Measurements from ENCODE around the gene POLE.

GRCh38 chr12:132593521-132593920 is 93.6 kb downstream of the POLE start:
- TF ChIP-seq POLR2A (IDR thresholded peaks at IDR 0.05; ENCODE audit: low read depth, low read length) (no peak), MAFK (IDR thresholded peaks at IDR 0.05; ENCODE audit: low read depth, low read length) (no peak), FOS (IDR thresholded peaks at IDR 0.05; ENCODE audit: low read depth, low read length) (no peak), CHD1 (IDR thresholded peaks at IDR 0.05; ENCODE audit: low read depth, low read length) (no peak)

Data from IMR-90 (cell line).